Measurements from ENCODE around the gene GNPAT. TPM values are rescaled to one million over a fixed set of nuclear protein-coding genes. Genes with fewer than 3 reads are reported as not detected.

Gene GNPAT
- total and polyA plus RNA-seq, 2 of the 8 experiments (the other 6 are each of a cell fraction or from before 2014, with no cell fraction given) = 22.9 to 47.4 TPM

DNA sequence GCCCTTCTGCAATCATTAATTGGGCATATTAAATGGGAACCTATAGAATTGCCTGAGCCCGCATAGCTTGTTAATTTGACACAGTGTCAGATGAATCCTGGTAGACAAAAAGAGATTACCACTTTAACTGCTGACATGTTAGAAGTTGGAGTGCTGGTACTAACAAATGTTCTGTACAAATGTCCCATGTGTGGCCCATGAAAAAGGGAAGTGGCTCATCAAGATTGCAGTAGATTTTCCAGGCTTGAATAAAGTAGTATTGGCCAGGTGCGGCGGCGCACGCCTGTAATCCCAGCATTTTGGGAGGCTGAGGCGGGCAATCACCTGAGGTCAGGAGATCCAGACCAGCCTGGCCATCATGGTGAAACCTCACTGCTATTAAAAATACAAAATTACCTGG lies 45.6 kb downstream of the GNPAT start:
- no peak overlapping the region for H3K14ac ChIP-seq (ENCODE audit: insufficient read length)
- ChIA-PET CTCF (ENCODE audit: partially characterized antibody) (interaction anchor here (1.3 kb wide), 1 partner anchor 71 kb away, joined by 3 read pairs; no protein-coding TSS in a partner anchor), POLR2A (ENCODE audit: partially characterized antibody) (no interaction called here)
- no peak overlapping the region for H2BK12ac ChIP-seq (ENCODE audit: low read depth, low read length)
- no peaks in the 10 kb centered on the region for H4K20me1 ChIP-seq (replicated peaks in 1 of 2; ENCODE audit: control insufficient read depth in 1 of 2, insufficient read depth in 2 of 2, low read length in 2 of 2)
- H2AK5ac ChIP-seq (ENCODE audit: low read depth, low read length) = no peak overlapping the region
- H4K8ac ChIP-seq (ENCODE audit: extremely low read depth, insufficient read depth, low read length) = no peak overlapping the region
- H3K36me3 ChIP-seq (ENCODE audit: control insufficient read depth in 2 of 4, insufficient read depth in 4 of 4, low read length in 3 of 4) = no peaks in the 10 kb centered on the region
- H2BK15ac ChIP-seq (ENCODE audit: low read length) = no peak overlapping the region
- H3K27me3 ChIP-seq (replicated peaks in 1 of 4; ENCODE audit: control insufficient read depth in 3 of 4, extremely low read depth in 1 of 4, insufficient read depth in 3 of 4, low read length in 3 of 4) = no peaks in the 10 kb centered on the region
- no peak overlapping the region for H3K27ac ChIP-seq (ENCODE audit: low read depth, low read length)
- H3K9me3 ChIP-seq (ENCODE audit: insufficient read depth in 2 of 2, low read depth in 1 of 2, low read length in 1 of 2) = no peaks in the 10 kb centered on the region; a peak in 1 of 4 replicates
- DNase-seq (ENCODE audit: low read depth in 1 of 2, low spot score in 2 of 2) = no peak
- H2BK5ac ChIP-seq (ENCODE audit: low read depth, low read length) = no peak overlapping the region
- H2BK120ac ChIP-seq (replicated peaks; ENCODE audit: low read depth, low read length) = no peak overlapping the region
- no peak overlapping the region for H3K23ac ChIP-seq (ENCODE audit: insufficient read length)
- no peak overlapping the region for H3K4ac ChIP-seq (replicated peaks; ENCODE audit: insufficient read length, low read depth, low read length)
- H3K79me2 ChIP-seq (ENCODE audit: control insufficient read depth in 1 of 2, insufficient read depth in 2 of 2, low read length in 2 of 2) = no peaks in the 10 kb centered on the region
- peaks cover 0 to 4% (median 0%) of the 10 kb centered on the region in 4 experiments; a peak in 1 of 7 replicates for H3K4me1 ChIP-seq (replicated peaks in 1 of 4; ENCODE audit: control insufficient read depth in 3 of 4, insufficient read depth in 4 of 4, low read length in 3 of 4)
- H2AFZ ChIP-seq (ENCODE audit: low read length) = no peak overlapping the region
- H3K4me3 ChIP-seq (ENCODE audit: extremely low read depth in 1 of 4, insufficient read depth in 2 of 4, low read depth in 3 of 4, low read length in 4 of 4) = no peak overlapping the region
- H3K9ac ChIP-seq (replicated peaks in 1 of 4; ENCODE audit: extremely low read depth in 1 of 4, low read depth in 3 of 4, low read length in 3 of 4) = no peak overlapping the region
- no peak overlapping the region for H2BK20ac ChIP-seq (ENCODE audit: low read length)
- no peak overlapping the region for H3K4me2 ChIP-seq (ENCODE audit: insufficient read depth in 1 of 2, low read depth in 2 of 2, low read length in 2 of 2)
- H3K79me1 ChIP-seq (ENCODE audit: low read depth, low read length) = no peaks in the 10 kb centered on the region
- H3K23me2 ChIP-seq (ENCODE audit: low read depth, low read length) = no peaks in the 10 kb centered on the region
- no peak overlapping the region for H3K56ac ChIP-seq (replicated peaks; ENCODE audit: insufficient read length, low read depth, low read length)
- FAIRE-seq = no peak
- H4K91ac ChIP-seq (replicated peaks; ENCODE audit: insufficient read length, low read length) = no peak overlapping the region
- WGBS, 2 experiments (ENCODE audit: extremely low coverage in 1 of 2, insufficient coverage in 1 of 2, insufficient read length in 1 of 2, insufficient replicate concordance in 2 of 2, low coverage in 1 of 2, low lambda C conversion rate in 2 of 2, missing lambda C conversion rate in 1 of 2) = 92% methylated on average over 6 of the region's 6 CpGs; no CpG with 5 or more reads in 1 of the 2 experiments
- TF ChIP-seq SIN3A (conservative IDR thresholded peaks at IDR 0.05 in 1 of 2, IDR thresholded peaks at IDR 0.05 in 1 of 2; ENCODE audit: low read depth in 1 of 2, low read length in 2 of 2) = no peak
- TF ChIP-seq RXRA (IDR thresholded peaks at IDR 0.05; ENCODE audit: insufficient read depth, low read depth, low read length) = no peak
- H3K18ac ChIP-seq (ENCODE audit: extremely low read depth, low read length) = no peak overlapping the region
- no peak overlapping the region for H4K5ac ChIP-seq (ENCODE audit: insufficient read length, low read depth, low read length)
